Measurements from ENCODE around the gene RHOA.

RHOA gene

DNA sequence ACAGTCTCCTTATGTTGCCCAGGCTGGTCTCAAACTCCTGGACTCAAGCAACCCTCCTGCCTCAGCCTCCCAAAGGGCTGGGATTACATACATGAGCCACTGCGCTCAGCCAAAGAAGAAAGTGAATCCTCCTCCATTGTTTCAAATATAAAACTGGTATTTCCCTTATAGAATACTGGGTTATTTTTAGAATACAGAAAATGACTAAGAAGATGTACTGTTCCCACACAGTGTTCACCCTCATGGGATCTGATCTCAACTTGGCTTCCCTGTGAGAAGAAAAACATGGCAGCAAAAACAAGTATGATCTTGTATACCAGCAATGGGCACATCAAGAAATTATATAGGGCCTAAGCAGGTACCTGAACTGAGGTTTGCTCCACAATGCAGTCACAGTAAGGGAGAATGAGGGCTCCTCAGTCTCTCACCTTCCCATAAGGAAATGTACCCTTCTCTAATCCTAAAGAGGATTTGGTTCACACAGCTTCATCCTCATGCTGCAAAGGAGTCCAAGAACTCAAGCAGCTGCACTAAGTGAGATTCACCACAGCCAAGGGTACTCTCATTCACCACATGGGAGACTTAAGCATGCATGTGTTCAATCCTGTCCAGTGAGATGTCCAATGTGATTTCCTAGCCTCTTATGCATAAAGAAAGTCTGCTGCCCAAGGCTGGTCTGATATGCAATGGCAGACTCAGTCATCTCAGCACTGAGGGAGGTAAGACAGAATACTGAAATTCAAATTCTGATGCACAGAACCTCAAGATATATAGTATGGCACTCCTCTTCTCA is 97.7 kb downstream of the RHOA start:
- no peak for DNase-seq

DNA sequence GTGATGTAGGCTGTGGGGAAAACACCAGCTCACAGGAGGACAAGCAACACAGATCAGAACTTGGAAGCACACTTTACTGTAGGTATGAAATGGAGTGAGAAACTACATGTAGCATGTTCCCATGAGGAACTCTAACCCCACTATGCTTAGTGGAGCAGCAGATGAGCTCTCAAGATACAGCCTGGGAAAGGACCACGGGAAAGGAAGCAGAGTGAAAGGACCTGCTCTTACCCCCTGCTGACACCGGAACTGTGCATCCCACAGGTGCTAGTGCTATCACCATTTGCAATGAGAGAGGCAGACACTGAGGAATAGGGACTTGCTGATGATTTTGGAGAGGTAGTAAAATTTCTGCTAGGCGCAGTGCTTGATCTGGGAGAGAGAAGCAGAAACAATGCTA is 100.5 kb downstream of the RHOA start:
- no peak for DNase-seq

DNA sequence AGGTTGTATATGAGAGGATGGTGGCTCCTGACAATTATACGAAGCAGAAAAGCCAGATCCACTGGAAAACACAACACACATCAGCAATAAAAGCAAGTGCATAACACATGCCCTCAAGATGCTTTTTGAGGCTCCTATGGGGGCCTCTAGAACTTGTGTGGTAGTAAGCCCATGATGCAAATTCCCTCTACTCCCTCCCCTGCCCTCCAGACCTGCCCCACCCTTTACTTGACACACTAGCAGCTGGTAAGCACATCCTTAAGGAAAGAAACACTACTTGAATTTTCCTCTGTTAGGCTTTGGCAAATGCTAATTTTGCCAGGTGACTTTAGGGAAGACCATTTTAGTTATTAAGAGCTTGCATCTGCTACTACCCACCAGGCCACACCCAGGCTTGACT is 101.1 kb downstream of the RHOA start:
- DNase-seq: no peak
